Ascending aorta (tissue), 2 donors: ENCODE measurements around the gene PFKFB2. TPM values are rescaled to one million over a fixed set of nuclear protein-coding genes. Genes with fewer than 3 reads are reported as not detected.

Experiments
- DNase-seq, 2 donors: peaks; one replicate each; pipeline ENCODE4 v3.0.0-alpha.2; 2019; ENCODE audit warnings: low spot score in 2 of 2
- H3K27ac ChIP-seq, 2 donors: fragments of 200-600 bp; sonication (generic); one replicate each; pipeline ENCODE4 v1.5.1; 2016 to 2017; ENCODE audit warnings: mild to moderate bottlenecking in 1 of 2
- H3K27me3 ChIP-seq: fragments of 200-600 bp; sonication (generic); one replicate; pipeline ENCODE4 v1.5.1; 2017
- H3K36me3 ChIP-seq, 2 donors: fragments of 200-600 bp; sonication (generic); one replicate each; pipeline ENCODE4 v1.5.1; 2016
- H3K4me1 ChIP-seq, 2 donors: fragments of 200-600 bp; sonication (generic); one replicate each; pipeline ENCODE4 v1.5.1; 2016 to 2017; ENCODE audit warnings: mild to moderate bottlenecking in 1 of 2
- H3K4me3 ChIP-seq, 2 donors: fragments of 200-600 bp; sonication (generic); one replicate each; pipeline ENCODE4 v1.5.1; 2016 to 2017; ENCODE audit warnings: mild to moderate bottlenecking in 1 of 2
- H3K9me3 ChIP-seq, 2 donors: fragments of 200-600 bp; sonication (generic); one replicate each; pipeline ENCODE4 v1.5.1; 2016
- intact Hi-C: fragments of 100-400 bp; cut with DNase I; formaldehyde crosslinking; loops from one replicate; pipeline ENCODE4 v1.15.1; 2023
- total RNA-seq: library from RNA; depleted of rRNA; stranded (reverse); fragments of >200 nt; gene quantifications from one replicate; pipeline ENCODE4 v1.1.0, GENCODE V29; 2016
- TF ChIP-seq, protein P1 (sequence below), 3 experiments: fragments of 200-600 bp in 2 of 3; fragments of 450-650 bp in 1 of 3; sonication (generic) in 2 of 3; IDR thresholded peaks; one replicate each; pipeline ENCODE4 v1.5.1; 2016 to 2019; ENCODE audit warnings: antibody characterized with exemption in 3 of 3, mild to moderate bottlenecking in 1 of 3, moderate library complexity in 1 of 3

The PFKFB2 gene
- total RNA-seq, 1 donor from 2014 or later, result 1.2 TPM

DNA sequence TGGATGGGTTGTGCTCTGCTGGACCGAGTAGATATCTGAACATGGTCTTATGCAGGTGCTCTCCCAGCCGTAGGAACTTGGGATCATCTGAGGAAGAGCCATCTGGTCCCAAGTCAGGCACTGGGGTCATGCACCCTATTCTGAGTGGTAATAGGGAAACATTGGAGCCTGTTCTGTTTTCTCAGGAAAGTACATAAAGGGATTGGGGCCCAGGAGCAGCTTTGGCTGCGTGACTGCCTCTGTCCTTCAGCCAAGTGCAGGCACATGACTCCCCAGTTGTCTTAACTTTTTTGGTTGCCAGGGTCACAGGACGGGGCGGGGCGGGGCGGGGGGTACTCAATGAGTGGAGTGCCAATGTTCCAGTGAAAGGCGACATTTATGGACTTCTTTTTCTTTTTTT is 11.5 kb downstream of the PFKFB2 start:
- Histone ChIP-seq H3K4me1 (no peaks in the 10 kb centered on the region), H3K36me3 (peaks cover 23 to 57% of the 10 kb centered on the region in 2 donors), H3K9me3 (no peaks in the 10 kb centered on the region), H3K27me3 (no peaks in the 10 kb centered on the region), H3K4me3 (no peak overlapping the region), H3K27ac (no peak overlapping the region)
- intact Hi-C loops, result no loop called here
- no peak for DNase-seq
- TF ChIP-seq, protein P1, sequence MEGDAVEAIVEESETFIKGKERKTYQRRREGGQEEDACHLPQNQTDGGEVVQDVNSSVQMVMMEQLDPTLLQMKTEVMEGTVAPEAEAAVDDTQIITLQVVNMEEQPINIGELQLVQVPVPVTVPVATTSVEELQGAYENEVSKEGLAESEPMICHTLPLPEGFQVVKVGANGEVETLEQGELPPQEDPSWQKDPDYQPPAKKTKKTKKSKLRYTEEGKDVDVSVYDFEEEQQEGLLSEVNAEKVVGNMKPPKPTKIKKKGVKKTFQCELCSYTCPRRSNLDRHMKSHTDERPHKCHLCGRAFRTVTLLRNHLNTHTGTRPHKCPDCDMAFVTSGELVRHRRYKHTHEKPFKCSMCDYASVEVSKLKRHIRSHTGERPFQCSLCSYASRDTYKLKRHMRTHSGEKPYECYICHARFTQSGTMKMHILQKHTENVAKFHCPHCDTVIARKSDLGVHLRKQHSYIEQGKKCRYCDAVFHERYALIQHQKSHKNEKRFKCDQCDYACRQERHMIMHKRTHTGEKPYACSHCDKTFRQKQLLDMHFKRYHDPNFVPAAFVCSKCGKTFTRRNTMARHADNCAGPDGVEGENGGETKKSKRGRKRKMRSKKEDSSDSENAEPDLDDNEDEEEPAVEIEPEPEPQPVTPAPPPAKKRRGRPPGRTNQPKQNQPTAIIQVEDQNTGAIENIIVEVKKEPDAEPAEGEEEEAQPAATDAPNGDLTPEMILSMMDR (IDR thresholded peaks at IDR 0.05), result no peak

DNA sequence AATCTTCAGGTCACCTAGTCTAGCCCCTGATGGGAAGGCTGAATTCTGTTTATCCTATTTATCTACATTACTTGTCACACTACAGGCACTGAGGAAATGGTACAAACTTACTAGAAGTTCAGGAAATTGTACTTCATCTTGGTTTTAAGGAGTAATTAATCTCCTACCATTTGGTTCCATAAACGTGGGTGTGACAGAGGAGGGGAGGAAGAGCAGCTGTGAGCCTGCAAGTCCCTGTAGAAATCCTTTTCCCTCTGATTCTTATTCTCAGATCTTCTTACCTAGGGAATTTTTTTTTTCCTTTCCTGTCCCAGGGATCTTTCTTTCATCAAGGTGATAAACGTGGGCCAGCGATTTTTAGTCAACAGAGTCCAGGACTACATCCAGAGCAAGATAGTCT is 14.1 kb downstream of the PFKFB2 start:
- Histone ChIP-seq H3K27me3 (no peaks in the 10 kb centered on the region), H3K27ac (no peak overlapping the region), H3K4me3 (no peak overlapping the region), H3K4me1 (no peaks in the 10 kb centered on the region), H3K9me3 (no peaks in the 10 kb centered on the region), H3K36me3 (peaks cover 20 to 60% of the 10 kb centered on the region in 2 donors)
- intact Hi-C loops, result no loop called here
- TF ChIP-seq, protein P1 (IDR thresholded peaks at IDR 0.05), result no peak
- no peak for DNase-seq

GRCh38 chr1:207067665-207068064 is 14.6 kb downstream of the PFKFB2 start:
- H3K27ac ChIP-seq, result no peak overlapping the region
- intact Hi-C loops, result no loop called here
- H3K36me3 ChIP-seq, result peaks cover 18 to 55% of the 10 kb centered on the region in 2 donors

DNA sequence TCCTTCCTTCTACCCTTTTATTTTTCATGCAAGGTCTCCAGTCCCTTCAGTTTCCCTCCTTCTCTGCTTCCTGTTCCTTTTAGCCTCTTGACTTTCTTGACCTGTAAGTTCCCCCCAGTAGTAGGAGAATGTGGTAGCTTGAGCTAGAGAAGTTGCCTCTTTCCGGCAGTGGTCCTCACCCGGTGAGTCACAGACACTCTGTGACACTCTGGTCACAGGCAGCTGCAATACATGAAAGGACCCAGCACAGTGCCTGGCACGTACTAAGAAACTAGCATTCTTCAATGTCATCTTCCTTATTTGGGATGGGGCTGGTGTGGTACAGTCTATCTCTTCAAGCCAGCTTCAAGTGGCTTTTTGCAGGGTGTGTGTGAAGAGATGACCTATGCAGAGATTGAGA is 16.0 kb downstream of the PFKFB2 start:
- Histone ChIP-seq H3K4me3 (no peak overlapping the region), H3K27me3 (no peaks in the 10 kb centered on the region), H3K36me3 (peaks cover 11 to 45% of the 10 kb centered on the region in 2 donors), H3K27ac (no peak overlapping the region), H3K4me1 (no peaks in the 10 kb centered on the region), H3K9me3 (no peaks in the 10 kb centered on the region)
- DNase-seq, result no peak
- intact Hi-C loops, result no loop called here
- TF ChIP-seq, protein P1 (IDR thresholded peaks at IDR 0.05), result no peak

More at GRCh38 chr1:207067665-207068064, 14.6 kb downstream of the PFKFB2 start:
- no peak for DNase-seq
- TF ChIP-seq, protein P1 (IDR thresholded peaks at IDR 0.05), result no peak
- Histone ChIP-seq H3K4me3 (no peak overlapping the region), H3K9me3 (no peaks in the 10 kb centered on the region), H3K27me3 (no peaks in the 10 kb centered on the region), H3K4me1 (no peaks in the 10 kb centered on the region)

GRCh38 chr1:207069858-207070506 is 16.9 kb downstream of the PFKFB2 start:
- H3K4me3 ChIP-seq, result no peak overlapping the region
- DNase-seq, result no peak
- H3K4me1 ChIP-seq, result no peaks in the 10 kb centered on the region
- H3K36me3 ChIP-seq, result peaks cover 11 to 45% of the 10 kb centered on the region in 2 donors
- TF ChIP-seq, protein P1 (IDR thresholded peaks at IDR 0.05), result no peak
- H3K27ac ChIP-seq, result no peak overlapping the region
- no peaks in the 10 kb centered on the region for H3K9me3 ChIP-seq
- H3K27me3 ChIP-seq, result no peaks in the 10 kb centered on the region
- intact Hi-C loops, result no loop called here
